ENCODE measurements around the gene SERBP1.
"Not testable (repeated sequence)": the region's sequence is repeated elsewhere in the genome, so short reads cannot be mapped to it uniquely, and the experiment has no call there.

Gene SERBP1

GRCh38 chr1:67430358-67431155 is at the start of gene SERBP1:
SERBP1 (minus strand) TSS chr1:67430402; CDS start chr1:67430300, 102 bp downstream.
- DNase-seq: peak; percentile 96

- DNase-seq: peak; percentile 28
Measured at GRCh38 chr1:67479146-67479891, 49.1 kb upstream of the SERBP1 start.

GRCh38 chr1:67476906-67477305 is 46.7 kb upstream of the SERBP1 start:
- no peak for DNase-seq

GRCh38 chr1:67476006-67476482 is 45.8 kb upstream of the SERBP1 start:
- no peak for DNase-seq

- DNase-seq: no peak
Measured at GRCh38 chr1:67472056-67472455, 41.9 kb upstream of the SERBP1 start.

GRCh38 chr1:67469431-67469830 is 39.2 kb upstream of the SERBP1 start:
- no peak for DNase-seq

GRCh38 chr1:67468066-67468718 is 38.0 kb upstream of the SERBP1 start:
- no peak for DNase-seq

- no peak for DNase-seq
Measured at GRCh38 chr1:67465375-67465774, 35.2 kb upstream of the SERBP1 start.

- DNase-seq: no peak
Measured at GRCh38 chr1:67464746-67465145, 34.5 kb upstream of the SERBP1 start.

GRCh38 chr1:67464058-67464457 is 33.9 kb upstream of the SERBP1 start:
- DNase-seq: no peak

- DNase-seq: no peak
Measured at GRCh38 chr1:67463298-67463955, 33.2 kb upstream of the SERBP1 start.

GRCh38 chr1:67460676-67461500 is 30.7 kb upstream of the SERBP1 start:
- DNase-seq: no peak

GRCh38 chr1:67459068-67459467 is 28.9 kb upstream of the SERBP1 start:
- peak; percentile 9 for DNase-seq

GRCh38 chr1:67458663-67459062 is 28.5 kb upstream of the SERBP1 start:
- no peak for DNase-seq

- no peak for DNase-seq
Measured at GRCh38 chr1:67457247-67457646, 27.0 kb upstream of the SERBP1 start.

- DNase-seq: no peak
Measured at GRCh38 chr1:67451815-67452214, 21.6 kb upstream of the SERBP1 start.

GRCh38 chr1:67451356-67451755 is 21.2 kb upstream of the SERBP1 start:
- DNase-seq: no peak

- DNase-seq: no peak
Measured at GRCh38 chr1:67446893-67447292, 16.7 kb upstream of the SERBP1 start.

GRCh38 chr1:67446014-67446413 is 15.8 kb upstream of the SERBP1 start:
- not testable (repeated sequence) for DNase-seq

GRCh38 chr1:67441739-67442281 is 11.6 kb upstream of the SERBP1 start:
- DNase-seq: no peak

GRCh38 chr1:67441183-67441582 is 11.0 kb upstream of the SERBP1 start:
- peak; percentile 41 for DNase-seq

GRCh38 chr1:67440339-67440738 is 10.1 kb upstream of the SERBP1 start:
- DNase-seq: no peak

Data from stimulated activated CD4-positive, alpha-beta T cell treated with anti-CD3 and anti-CD28 coated beads, Interleukin-1b, Interleukin-23, amount 100 ng/mL, for 48 hours (primary cell).